Posterior cingulate gyrus (tissue), 11 donors: ENCODE measurements around the gene INPP4A.
"Not testable (repeated sequence)": the region's sequence is repeated elsewhere in the genome, so short reads cannot be mapped to it uniquely, and the experiment has no call there.

Experiments used
- DNase-seq, 10 donors: peaks; one replicate each; pipeline versions ENCODE4 v3.0.0 to v3.0.0-alpha.2; 2020 to 2021; ENCODE audit warnings: mixed read lengths in 3 of 10
- intact Hi-C: fragments of 100-400 bp; cut with DNase I; formaldehyde crosslinking; loops from one replicate; pipeline ENCODE4 v1.15.1; 2023

Gene INPP4A

GRCh38 chr2:98572211-98572610, 127.6 kb downstream of the INPP4A start:
- intact Hi-C loops: no loop called here
- no peak for DNase-seq

- peak in 8 of 10 donors; percentile 34 to 92 (median 55) for DNase-seq
- intact Hi-C loops: no loop called here
Measured at GRCh38 chr2:98572676-98573075, 128.0 kb downstream of the INPP4A start.

- DNase-seq: no peak
- intact Hi-C loops: no loop called here
Measured at GRCh38 chr2:98573426-98573825, 128.8 kb downstream of the INPP4A start.

GRCh38 chr2:98576666-98577312, 132.1 kb downstream of the INPP4A start:
- peak in 1 of 10 donors; percentile 74 for DNase-seq
- intact Hi-C loops: no loop called here

GRCh38 chr2:98577313-98577712, 132.7 kb downstream of the INPP4A start:
- DNase-seq: no peak
- intact Hi-C loops: no loop called here

- intact Hi-C loops: no loop called here
- no peak for DNase-seq
Measured at GRCh38 chr2:98578231-98578630, 133.6 kb downstream of the INPP4A start.

- intact Hi-C loops: no loop called here
- no peak for DNase-seq
Measured at GRCh38 chr2:98579926-98580325, 135.3 kb downstream of the INPP4A start.

GRCh38 chr2:98580656-98581284, 136.1 kb downstream of the INPP4A start:
- DNase-seq: no peak
- intact Hi-C loops: no loop called here

GRCh38 chr2:98582523-98582922, 137.9 kb downstream of the INPP4A start:
- intact Hi-C loops: no loop called here
- no peak for DNase-seq

- intact Hi-C loops: no loop called here
- no peak for DNase-seq
Measured at GRCh38 chr2:98583276-98583675, 138.6 kb downstream of the INPP4A start.

GRCh38 chr2:98583816-98584618, 139.4 kb downstream of the INPP4A start:
- intact Hi-C loops: no loop called here
- no peak for DNase-seq

- intact Hi-C loops: no loop called here
- no peak for DNase-seq
Measured at GRCh38 chr2:98585386-98585785, 140.7 kb downstream of the INPP4A start.

GRCh38 chr2:98586551-98587140, 142.0 kb downstream of the INPP4A start:
- intact Hi-C loops: no loop called here
- DNase-seq: no peak

GRCh38 chr2:98588880-98589431, 144.3 kb downstream of the INPP4A start:
- DNase-seq: no peak
- intact Hi-C loops: no loop called here

GRCh38 chr2:98589489-98589888, 144.8 kb downstream of the INPP4A start:
- intact Hi-C loops: no loop called here
- DNase-seq: no peak

GRCh38 chr2:98592565-98592964, 147.9 kb downstream of the INPP4A start:
- intact Hi-C loops: no loop called here
- DNase-seq: no peak

GRCh38 chr2:98594665-98595064, 150.0 kb downstream of the INPP4A start:
- DNase-seq, intact Hi-C loops: not testable (repeated sequence)

- DNase-seq: no peak
Measured at GRCh38 chr2:98598781-98599428, 154.2 kb downstream of the INPP4A start.

GRCh38 chr2:98601532-98602132, 157.0 kb downstream of the INPP4A start:
- intact Hi-C loops: no loop called here
- DNase-seq: no peak

More at GRCh38 chr2:98598781-98599428, 154.2 kb downstream of the INPP4A start:
- intact Hi-C loops: no loop called here

- intact Hi-C loops: no loop called here
Measured at GRCh38 chr2:98604547-98604946, 159.9 kb downstream of the INPP4A start.

More at GRCh38 chr2:98604547-98604946, 159.9 kb downstream of the INPP4A start:
- DNase-seq: no peak
